LNCAP (cell line): Measurements from ENCODE around the gene JCHAIN.

ENCODE experiments used
- CTCF ChIP-seq: fragments of 450-650 bp; IDR thresholded peaks from 2 replicates; pipeline ENCODE4 v1.5.1; 2017; ENCODE audit warnings: mild to moderate bottlenecking

JCHAIN gene

GRCh38 chr4:70709611-70710205 lies 43.4 kb upstream of the JCHAIN start:
- no peak for TF ChIP-seq CTCF

GRCh38 chr4:70706516-70706915 lies 40.2 kb upstream of the JCHAIN start:
- TF ChIP-seq CTCF: no peak

GRCh38 chr4:70706044-70706461 lies 39.7 kb upstream of the JCHAIN start:
- TF ChIP-seq CTCF: no peak

GRCh38 chr4:70705183-70706043 lies 39.1 kb upstream of the JCHAIN start:
- no peak for TF ChIP-seq CTCF

GRCh38 chr4:70704931-70705182 lies 38.5 kb upstream of the JCHAIN start:
- TF ChIP-seq CTCF: no peak

- peak; percentile 9; the same call in 1 of the 2 replicates for TF ChIP-seq CTCF
Measured at GRCh38 chr4:70704215-70704930, 38.1 kb upstream of the JCHAIN start.

- no peak for TF ChIP-seq CTCF
Measured at GRCh38 chr4:70703619-70704214, 37.4 kb upstream of the JCHAIN start.
